Stimulated activated CD8-positive, alpha-beta memory T cell treated with anti-CD3 and anti-CD28 coated beads, Interleukin-7, amount 100 ng/mL, for 48 hours (primary cell): Measurements from ENCODE around the gene CDC14B.
"Not testable (repeated sequence)": the region's sequence is repeated elsewhere in the genome, so short reads cannot be mapped to it uniquely, and the experiment has no call there.

ENCODE experiments used
- DNase-seq, 2 donors: peaks; one replicate each; pipeline ENCODE4 v3.0.0-alpha.2; 2020; ENCODE audit warnings: low read depth in 1 of 2; ENCODE audit errors: extremely low read depth in 1 of 2

CDC14B gene

GRCh38 chr9:96596601-96597111 is 23.0 kb downstream of the CDC14B start:
- no peak for DNase-seq

DNA sequence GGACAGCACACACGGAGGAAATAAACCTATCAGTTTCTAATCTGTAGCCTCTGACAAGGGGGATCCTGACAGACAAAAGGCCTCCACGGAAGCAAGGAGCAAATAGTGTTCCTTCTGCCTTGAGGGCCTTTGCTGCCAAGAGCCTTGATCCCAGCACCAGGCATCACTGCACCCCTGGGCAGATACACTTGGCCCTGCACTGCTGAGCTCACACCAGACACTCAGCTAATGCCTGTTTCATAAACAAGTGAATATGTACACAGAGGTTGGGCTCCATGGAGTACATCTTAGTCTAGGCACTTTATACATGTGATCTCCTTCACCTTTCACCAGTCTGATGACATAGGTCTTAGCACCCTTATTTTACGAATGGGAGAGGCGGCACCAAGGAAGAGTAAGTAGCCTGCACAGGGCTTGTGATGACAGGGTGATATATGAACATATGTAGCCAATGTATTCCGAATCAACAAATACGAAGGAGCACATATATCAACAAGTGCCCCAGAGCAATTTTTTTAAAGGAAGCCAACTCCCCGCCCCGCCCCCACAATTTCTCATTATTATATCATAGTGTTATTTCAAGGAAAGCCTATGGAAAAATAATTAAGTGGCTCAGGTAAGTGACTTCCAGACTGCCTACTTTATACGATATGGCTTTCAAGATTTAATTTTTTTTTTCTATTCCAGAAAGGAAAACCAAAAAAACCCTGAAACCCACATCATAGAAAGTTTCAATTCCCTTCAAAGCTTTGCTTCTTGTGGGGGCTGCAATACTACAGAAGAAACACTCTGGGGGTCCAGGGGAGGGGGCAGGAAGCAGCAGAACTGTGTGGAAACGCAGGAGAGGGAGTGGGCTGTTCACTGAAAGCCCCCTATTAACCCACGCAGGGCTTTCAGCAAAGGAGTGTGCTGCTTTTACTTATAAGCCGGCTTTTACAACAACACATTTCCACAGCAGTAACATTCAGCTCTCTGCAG is 32.0 kb downstream of the CDC14B start:
- no peak for DNase-seq

DNA sequence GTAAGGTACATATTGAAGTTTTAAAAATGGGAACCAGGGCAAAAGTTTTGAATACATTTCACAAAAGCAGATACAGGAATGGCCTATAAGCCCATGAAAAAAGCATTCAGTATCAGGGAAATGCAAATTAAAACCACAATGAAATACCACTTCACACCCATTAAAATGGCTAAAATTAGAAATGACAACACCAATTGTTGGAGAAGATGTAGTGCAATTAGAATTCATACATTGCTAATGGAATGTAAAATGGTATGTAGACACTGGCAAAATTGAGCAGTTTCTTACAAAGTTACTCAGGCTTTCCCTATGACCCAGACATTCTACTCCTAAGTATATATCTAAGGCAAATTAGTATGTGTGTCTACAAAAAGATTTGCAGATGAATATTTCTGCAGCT is 34.2 kb downstream of the CDC14B start:
- no peak for DNase-seq

GRCh38 chr9:96582199-96582598 is 37.4 kb downstream of the CDC14B start:
- DNase-seq: not testable (repeated sequence)

DNA sequence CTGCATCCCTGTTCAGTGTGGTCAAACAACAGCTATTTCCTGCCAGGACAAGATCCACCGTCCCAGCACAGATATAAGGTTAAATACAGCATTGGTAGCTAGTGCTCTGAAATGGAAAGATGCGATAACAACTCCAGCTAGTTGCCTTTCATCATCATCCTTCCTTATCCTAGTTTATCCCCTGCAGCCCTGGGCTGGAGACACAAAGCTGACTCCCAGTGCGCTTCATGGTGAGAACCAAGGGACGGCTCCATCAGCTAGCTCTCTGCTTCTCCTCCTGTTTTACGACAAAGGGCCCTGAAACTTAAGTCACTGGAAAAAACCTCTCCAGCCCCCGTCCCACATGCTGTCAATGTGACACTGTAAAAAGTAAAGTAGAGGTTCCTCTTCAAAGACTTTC is 37.9 kb downstream of the CDC14B start:
- no peak for DNase-seq

DNA sequence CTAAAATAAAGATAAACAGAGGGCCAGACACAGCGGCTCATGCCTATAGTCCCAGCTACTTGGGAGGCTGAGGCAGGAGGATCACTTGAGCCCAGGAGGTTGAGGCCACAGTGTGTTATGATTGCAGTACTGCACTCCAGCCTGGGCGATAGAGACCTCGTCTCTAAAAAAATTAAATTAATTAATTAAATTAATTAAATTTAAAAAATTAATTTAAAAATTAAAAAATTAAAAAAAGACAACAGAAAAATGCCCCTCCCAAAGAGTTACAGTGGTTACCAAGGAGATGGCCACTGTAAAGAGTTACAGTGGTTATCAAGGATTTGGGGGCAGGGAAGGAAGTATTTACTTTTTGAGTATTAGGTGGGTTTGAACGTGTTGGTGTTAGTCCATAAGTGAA is 38.3 kb downstream of the CDC14B start:
- DNase-seq: no peak

- no peak for DNase-seq
Measured at GRCh38 chr9:96574931-96575351, 44.7 kb downstream of the CDC14B start.

DNA sequence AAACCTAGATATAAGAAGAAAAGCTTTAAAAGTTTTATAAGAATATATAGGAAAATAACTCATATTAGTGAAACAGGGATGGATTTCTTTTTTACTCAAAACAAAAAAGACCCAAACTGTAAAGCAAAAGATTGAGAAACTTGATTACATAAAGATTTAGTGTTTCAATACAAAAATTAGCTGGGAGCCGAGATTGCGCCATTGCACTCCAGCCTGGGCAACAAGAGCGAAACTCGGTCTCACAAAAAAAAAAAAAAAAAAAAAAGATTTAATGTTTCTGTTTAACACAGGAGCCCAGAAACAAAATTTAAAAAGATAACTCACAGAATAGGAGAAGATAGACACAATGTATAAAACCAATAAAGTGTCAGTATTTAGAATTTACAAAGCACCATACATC is 45.2 kb downstream of the CDC14B start:
- DNase-seq: no peak

- peak; percentile 4 to 6 for DNase-seq
Measured at GRCh38 chr9:96567203-96567700, 52.4 kb downstream of the CDC14B start.

GRCh38 chr9:96566498-96567202 is 53.0 kb downstream of the CDC14B start:
- DNase-seq: peak; percentile 62

DNA sequence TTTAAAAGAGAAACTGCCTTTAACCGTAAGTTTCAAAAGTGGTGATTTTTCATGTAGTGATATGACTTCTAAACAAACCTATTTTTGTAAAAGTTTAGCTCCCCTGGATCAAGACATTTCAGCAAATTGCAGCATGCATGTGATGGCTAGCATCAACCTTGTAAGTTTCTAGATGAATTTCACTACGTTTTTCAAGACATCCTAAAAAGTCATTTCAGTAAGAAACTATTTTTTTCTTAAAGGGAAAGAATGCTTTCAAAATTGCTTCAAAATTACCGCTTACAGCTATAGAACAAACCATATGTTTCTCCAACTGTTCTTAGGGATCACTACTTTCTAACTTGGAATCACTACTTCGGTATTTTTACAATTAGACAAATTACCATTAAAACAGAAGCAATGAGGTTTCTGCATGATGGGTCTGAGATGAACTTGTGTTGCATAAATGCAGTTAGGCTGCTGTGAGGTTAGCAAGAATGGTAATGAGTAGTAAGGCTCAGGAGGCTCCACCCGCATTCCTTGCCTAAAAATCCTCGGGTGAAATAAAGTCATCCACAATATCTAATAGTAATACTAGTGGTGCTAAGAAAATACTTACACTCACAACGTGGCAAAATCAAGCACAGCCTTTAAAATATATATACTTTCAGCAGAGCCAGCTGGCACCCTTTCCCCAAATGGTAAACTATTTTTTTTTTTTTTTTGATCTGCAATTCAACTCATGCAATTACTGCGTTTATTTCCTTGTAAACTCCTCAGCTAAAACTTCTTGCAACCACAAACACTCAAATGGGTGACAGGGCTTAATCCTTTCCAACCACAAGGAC is 53.8 kb downstream of the CDC14B start:
- no peak for DNase-seq

- no peak for DNase-seq
Measured at GRCh38 chr9:96564217-96564616, 55.4 kb downstream of the CDC14B start.

- no peak for DNase-seq
Measured at GRCh38 chr9:96559339-96559943, 60.2 kb downstream of the CDC14B start.

- no peak for DNase-seq
Measured at GRCh38 chr9:96557921-96558320, 61.7 kb downstream of the CDC14B start.

DNA sequence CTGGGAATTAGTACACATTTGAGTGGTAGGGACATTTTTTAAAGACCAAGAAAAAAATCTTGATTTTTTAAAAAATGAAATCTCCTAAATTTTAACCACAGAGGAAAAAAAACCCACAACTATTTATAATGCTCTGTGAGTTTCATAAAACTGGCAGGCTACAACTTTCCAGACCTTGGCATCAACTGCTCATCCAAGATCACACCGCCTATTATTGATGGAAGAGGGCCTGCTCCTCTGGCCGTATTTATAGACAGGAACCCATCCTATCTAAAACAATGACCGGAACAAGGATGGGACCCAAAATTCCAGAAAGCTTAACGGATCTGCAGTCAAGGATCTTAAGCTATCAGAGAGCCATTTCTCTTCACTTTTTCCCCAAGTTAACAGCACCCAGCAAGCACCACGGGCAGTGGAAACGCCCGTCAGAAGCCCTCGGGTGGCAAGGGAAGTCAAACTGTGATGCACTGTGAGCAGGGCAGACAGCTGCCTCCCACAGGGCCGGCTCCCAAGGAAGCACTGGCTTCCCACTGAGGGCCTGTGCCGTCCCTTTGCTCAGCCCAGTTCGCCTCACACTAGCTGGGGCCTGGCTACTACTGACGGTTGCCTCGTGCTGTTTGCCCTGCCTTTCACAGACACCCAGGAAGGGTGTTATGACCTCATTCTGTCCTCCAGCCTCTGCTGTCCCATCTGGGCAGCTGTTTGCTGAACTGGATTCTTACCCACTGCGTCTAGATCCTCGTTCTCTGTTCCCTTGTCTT is 62.8 kb downstream of the CDC14B start:
- no peak for DNase-seq

DNA sequence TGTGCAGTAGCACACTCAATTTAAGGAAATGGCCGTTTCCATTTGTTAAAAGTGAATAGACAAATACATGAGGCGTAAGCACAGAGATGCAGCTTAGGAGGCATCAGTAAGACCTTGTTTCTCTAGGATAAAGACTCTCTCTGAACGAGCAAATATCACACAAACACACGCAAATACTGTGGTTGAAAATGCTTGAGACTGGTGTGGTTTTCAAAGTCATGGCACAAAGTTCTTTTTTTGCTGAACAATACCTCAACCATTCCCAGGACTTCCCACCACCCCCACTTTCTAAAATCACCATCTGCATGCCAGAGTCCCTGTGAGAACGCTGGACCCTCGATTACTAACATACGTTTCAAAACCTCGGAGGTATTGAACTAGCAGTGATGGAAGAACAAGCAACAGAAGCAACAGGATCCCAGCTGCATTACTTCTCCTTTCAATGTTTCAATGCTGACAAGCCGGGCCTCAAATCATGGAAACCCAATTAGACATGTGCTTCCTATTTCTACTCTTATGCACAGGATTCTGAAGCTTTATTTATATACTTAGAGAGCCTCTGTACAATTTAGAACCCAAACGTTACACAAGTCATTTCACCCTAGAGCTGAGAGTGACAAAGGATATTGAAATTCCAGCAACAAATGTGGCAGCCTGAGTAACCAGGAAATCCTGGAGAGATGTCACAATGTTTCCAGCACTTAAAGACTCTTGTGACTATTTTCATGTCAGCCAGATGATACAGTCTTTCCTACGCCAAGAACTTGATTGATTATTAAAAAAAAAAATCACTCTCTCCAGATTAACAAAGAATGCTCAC is 63.9 kb downstream of the CDC14B start:
- no peak for DNase-seq

GRCh38 chr9:96554801-96555566 is 64.7 kb downstream of the CDC14B start:
- no peak for DNase-seq

GRCh38 chr9:96554326-96554725 is 65.3 kb downstream of the CDC14B start:
- DNase-seq: no peak
